HPDE6-E6E7 (cell line): ENCODE data around the gene RNU6-1.

Experiments
- DNase-seq: peaks from one replicate; pipeline ENCODE4 v3.0.0; 2011; ENCODE audit warnings: missing footprints; ENCODE audit errors: extremely low spot score

RNU6-1 gene

DNA sequence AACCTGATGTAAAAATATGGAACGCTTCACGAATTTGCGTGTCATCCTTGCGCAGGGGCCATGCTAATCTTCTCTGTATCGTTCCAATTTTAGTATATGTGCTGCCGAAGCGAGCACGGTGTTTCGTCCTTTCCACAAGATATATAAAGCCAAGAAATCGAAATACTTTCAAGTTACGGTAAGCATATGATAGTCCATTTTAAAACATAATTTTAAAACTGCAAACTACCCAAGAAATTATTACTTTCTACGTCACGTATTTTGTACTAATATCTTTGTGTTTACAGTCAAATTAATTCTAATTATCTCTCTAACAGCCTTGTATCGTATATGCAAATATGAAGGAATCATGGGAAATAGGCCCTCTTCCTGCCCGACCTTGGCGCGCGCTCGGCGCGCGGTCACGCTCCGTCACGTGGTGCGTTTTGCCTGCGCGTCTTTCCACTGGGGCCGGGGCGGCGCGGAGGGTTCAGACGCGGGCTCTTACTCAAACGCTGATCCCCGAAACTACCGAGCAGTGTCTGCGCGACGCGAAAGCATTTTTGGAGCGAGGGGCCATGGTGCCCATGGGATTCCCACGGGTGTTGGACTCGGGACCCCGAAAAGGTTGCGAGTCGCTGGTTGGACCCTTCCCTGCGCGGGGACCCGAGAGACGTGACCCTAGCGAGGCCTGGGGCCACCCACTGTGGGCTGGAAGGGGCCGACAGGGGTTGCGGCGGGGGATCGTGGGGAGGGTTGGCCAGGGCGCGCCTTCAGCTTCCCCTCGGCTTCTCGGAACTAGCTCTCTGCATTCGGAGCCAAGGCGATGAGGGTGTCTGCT is at the start of gene RNU6-1:
Gene RNU6-1, minus strand, starts transcription at position 117 of the 820 bp plus-strand sequence.
- peak; percentile 71 for DNase-seq

DNA sequence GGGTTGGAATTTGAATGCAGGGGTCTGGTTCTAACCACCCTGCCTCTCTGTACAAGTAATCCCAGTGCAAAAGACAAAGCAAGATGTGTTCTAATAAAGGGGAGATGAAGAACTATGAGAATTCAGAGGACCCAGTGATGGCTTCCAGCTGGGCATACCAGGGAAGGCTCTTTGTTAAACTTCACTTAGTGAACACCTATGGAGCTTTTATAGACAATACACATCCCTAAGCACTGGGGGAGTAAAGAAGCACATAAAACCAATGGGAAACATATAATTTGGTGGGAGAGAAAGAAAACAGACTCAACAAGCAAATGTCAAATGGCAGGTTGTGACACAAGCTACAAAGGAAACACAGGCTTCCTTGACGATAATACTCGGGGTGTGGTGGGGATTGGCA is 47.9 kb upstream of the RNU6-1 start:
- no peak for DNase-seq

GRCh38 chr15:67885861-67886260 is 46.0 kb upstream of the RNU6-1 start:
- no peak for DNase-seq

DNA sequence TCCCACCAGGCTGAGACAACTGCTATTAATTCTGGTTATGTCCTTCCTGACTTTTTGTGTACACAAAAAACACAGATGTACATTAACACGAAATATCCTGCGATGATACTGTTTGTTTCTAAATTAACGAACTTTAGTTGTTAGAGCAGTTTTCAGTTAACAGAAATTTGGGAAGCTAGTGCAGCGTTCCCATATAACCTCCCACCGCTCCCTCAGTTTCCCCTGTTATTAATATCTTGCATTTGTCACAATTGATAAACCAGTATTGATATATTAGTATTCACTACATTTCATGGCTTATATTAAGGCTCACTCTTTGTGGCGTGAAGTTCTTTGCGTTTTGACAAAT is 45.3 kb upstream of the RNU6-1 start:
- no peak for DNase-seq

DNA sequence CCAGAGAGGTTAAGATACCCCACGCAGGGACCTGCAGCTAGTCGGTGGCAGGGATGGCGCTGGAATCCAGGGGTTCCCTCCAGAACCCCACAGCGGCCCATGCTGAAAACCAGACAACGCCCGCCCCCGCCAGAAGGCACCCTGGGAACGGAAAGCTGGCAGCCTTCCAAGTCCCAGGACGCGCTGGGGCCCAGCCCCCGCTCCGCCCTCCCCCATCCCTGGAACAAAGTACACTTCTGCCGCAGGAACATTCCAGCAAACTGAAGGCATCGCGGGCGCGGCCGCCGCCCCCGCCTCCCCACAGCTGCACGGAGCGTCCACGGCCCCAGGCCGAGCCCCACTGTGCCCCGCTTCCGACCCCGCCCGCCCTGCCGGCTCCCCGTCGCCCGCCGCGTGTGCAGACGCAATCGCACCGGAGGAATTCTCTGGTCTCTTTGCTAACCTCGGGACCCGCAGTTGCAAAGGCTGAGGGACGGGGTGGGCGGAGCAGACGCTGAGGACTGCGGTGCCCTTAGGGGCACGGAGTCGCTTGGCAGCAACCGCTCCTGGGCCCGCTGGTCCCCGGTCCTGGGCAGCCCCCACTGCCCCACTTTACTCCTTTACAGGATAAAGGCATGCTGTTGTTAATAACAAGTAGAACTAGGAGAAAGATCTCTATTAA is 44.8 kb upstream of the RNU6-1 start:
- peak; percentile 54 for DNase-seq

GRCh38 chr15:67884009-67884408 is 44.2 kb upstream of the RNU6-1 start:
- no peak for DNase-seq

- no peak for DNase-seq
Measured at GRCh38 chr15:67883234-67883773, 43.5 kb upstream of the RNU6-1 start.

DNA sequence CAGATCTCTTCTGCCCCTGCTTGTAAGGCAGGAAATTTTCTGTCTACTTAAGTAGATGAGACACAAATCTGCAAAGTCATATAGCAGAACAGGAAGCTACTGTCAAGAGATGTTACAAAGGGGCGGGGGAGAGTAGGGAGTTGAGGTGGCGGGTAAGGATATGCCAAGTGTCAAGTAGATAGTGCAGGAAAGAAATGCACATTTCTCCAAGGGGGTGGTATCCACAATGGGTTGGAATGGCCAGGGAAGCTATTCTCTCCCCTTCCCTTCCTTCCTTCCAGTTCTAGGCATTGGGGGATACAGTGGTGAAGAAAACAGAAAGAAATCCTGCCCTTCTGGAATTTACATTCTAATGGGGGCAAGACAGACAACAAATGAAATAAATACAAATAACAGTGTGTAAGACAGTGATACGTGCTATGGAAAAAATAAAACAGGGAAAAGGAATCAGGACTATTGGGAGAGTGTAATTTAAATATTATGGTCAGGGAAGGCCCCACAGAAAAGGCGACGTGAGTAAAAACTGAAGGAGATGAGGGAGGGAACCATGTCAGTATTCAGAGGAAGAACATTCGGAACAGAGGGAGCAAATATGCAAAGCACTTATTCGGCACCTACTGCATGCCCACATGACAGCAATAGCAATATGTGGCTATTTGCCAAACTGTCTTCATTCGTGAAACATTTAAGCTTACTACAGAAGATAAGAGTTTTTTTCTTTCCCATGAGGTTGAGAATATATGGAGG is 42.8 kb upstream of the RNU6-1 start:
- no peak for DNase-seq

DNA sequence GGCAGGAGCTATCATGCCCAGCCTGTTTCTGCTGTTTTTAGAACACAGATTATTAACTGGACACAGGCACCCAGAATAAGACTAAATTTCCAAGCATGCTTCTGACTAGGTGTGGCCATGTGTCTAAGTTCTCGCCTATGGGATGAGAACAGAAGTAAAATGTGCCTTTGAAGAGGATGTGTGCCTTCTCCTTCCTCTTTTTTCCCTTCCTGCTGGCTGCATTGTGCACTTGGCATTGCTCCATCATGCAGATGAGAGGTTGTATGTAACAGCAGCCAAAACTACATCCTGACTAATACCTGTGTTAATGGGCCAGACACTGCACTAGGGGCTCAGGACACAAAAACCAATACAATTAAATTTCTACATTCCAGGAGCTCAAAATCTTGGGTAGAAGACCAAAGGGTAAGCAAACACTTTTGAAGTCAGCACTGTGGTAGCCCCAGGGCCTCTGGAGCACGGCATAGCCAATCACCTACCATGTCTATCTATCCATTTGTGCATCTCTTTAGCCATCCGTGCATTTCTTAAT is 40.9 kb upstream of the RNU6-1 start:
- no peak for DNase-seq

- no peak for DNase-seq
Measured at GRCh38 chr15:67879440-67880129, 39.7 kb upstream of the RNU6-1 start.

- no peak for DNase-seq
Measured at GRCh38 chr15:67878712-67879206, 38.9 kb upstream of the RNU6-1 start.

- no peak for DNase-seq
Measured at GRCh38 chr15:67873777-67874176, 33.9 kb upstream of the RNU6-1 start.

DNA sequence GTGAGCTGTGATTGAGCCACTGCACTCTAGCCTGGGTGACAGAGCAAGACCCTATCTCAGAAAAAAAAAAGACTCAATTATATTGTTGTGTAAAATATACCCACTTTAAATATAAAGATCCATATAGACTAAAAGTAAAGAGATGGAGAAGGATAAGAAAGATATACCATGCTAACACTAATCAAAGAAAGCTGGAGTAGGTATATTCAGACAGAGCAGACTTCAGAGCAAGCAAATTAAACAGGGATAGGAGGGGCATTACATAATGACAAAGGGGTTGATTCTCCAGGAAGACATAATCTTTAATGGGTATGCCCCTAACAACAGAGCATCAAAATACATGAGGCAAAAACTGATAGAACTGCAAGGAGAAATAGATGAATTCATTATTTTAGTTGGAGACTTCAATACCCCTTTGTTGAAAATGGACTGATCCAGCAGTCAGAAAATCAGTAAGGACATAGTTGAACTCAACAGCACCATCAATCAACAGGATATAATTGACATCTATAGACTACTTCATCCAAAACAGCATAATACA is 31.1 kb upstream of the RNU6-1 start:
- DNase-seq: no peak

- no peak for DNase-seq
Measured at GRCh38 chr15:67869701-67870100, 29.9 kb upstream of the RNU6-1 start.

DNA sequence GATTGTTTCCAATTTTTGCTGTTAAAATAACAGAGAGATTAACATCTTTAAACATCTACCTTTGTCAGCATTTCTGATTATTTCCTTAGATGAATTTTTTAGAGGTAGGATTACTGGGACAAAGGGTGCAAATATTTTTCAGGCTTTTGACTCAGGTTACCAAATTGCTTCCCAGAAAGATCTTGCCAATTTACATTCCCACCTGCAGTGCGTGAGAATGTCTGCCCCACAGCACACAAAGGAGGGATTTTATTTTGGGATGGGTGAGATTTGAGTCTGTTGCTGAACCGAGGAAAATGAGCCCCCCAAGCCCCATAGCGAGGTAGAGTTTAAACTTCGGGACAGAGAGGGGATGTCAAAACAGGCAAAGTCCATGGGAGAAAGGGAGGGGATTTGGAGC is 25.9 kb upstream of the RNU6-1 start:
- no peak for DNase-seq

DNA sequence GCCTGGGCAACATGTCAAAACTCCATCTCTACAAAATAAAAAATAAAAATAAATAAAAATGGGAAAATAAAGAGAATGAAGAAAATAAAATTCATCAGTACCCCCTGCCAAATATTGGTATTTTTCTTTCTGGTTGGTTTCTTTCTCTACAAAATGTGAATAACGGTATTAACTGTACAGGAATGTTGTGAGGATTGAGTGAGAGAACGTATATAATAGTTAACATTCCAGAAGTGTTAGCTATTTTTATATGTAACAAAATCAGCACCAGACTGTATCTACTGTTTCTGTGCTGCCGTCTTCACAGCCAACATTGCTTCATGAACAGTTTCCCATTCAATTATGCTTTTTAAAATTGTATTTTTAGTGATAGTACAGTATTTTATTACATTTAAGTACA is 25.5 kb upstream of the RNU6-1 start:
- no peak for DNase-seq

DNA sequence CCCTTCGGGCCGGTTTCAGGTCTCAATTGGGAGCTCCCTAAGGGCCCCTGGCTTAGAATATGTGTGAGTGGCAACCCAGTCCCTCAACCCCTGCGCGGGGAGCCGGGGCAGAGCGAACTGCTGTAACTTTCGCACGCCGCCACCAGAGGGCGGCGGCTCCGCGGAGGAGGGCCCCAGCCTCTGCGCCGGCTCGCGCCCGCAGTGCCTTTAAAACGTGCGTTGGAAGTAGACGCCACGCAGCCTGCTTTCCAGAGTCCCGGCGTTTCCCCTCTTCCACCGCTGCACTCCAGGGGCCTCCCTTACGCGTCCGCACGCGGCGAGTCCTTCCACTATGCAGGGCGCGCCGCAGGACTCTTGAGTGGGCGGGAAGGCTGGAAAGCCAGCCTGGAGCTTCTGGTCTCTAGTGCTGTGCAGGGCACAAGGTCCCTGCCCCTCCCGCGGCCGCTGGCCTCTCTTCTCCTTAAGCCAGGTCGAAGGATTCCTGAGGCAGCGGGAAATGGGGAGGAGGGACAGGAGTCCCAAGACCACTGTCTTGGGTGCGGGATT is 23.7 kb upstream of the RNU6-1 start:
- DNase-seq: peak; percentile 62

DNA sequence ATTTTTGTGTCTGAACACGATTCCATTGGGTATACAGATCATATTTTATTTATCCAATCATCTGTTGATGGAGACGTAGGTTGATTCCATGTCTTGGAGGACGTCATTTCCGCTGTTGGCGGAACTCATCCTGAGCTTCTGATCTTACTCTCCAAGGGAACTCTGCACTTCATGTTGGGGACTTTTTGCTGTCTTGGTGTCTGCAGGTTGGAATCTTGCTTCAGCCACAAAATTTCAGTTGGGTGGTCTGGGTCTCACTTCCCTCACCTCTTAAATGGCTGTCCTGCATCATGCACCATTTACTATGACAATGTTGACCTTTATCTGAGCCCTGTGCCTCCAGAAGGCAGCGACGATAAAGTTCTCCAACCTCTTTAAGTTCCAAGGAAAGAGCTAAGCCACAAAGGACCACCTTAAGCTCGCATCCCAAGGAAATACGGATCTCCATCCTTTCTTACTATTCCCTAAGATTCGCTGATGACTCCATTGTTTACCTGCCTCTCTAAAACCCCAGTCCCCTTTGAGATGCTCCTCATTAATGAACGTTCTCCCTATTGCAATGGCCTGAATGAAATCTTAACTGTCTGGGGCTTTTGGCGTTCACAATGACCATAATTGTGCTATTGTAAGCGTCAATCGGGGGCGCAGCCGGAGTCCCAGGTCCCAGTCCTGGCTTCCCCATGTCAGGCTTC is 23.1 kb upstream of the RNU6-1 start:
- no peak for DNase-seq

- no peak for DNase-seq
Measured at GRCh38 chr15:67861983-67862382, 22.1 kb upstream of the RNU6-1 start.

DNA sequence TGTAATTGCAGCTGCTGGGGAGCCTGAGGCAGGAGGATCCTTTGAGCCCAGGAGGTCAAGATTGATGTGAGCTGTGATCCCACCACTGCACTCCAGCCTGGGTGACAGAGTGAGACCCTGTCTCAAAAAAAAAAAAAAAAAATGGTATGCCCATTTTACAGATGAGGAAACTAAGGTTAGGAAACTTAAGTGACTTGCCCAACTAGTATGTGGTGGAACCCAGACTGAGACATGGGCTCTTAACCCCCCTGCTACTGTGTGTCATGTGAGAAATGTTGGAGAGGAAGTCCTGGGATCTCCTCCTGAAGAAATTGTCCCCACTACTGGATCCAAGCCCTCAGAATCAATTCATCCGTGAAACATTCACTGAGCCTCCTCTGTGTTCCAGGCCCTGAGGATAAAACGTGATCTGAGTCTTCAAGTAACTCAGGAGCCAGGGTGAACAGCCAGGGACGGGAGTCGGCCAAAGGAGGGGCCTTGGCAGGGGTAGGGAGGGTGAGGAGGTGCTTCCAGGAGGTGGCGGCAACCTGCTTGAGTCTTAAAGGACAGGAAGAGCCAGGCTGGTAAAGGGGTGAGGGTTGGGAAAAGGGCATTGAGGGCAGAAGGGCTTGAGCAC is 19.6 kb upstream of the RNU6-1 start:
- no peak for DNase-seq
